ENCODE measurements around the gene LRRC52. TPM values are rescaled to one million over a fixed set of nuclear protein-coding genes. Genes with fewer than 3 reads are reported as not detected.

LRRC52 gene
- total and polyA plus RNA-seq, 2 of the 13 experiments (the other 11 are each of a cell fraction or from before 2014, with no cell fraction given), result not detected

DNA sequence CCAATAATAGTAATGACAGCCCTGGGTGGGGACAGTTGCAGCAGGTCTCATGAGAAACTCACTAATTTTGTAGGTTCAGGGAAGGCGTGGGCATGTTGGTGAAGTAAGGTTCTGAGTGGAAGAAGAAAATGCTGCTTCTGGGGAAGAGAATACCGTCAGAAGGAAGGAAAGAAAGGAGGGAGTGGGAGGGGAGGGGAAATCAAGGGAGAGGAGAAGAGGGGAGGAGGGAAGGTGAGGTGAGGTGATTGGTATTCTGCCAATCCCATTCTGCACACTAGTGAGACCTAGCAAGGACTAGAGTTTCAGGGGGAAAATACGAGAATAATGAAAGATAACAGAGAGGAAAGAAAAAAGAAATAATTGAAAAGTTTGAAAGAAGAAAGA, 54.9 kb downstream of the LRRC52 start:
- ATAC-seq (no peak), FAIRE-seq (no peak), DNase-seq (ENCODE audit: low spot score) (no peak)
- peaks cover 39% of the 10 kb centered on the region for H3K4me1 ChIP-seq (ENCODE audit: insufficient read depth, low read length)
- no peaks in the 10 kb centered on the region for H4K20me1 ChIP-seq (ENCODE audit: insufficient read depth, low read length)
- H3K4me3 ChIP-seq (replicated peaks in 1 of 3; ENCODE audit: insufficient read depth in 1 of 3, low read depth in 2 of 3, low read length in 3 of 3), result peak overlapping the region; percentile 55 to 77 (median 70)
- WGBS (ENCODE audit: low lambda C conversion rate), result 10% methylated on average over 3 of the region's 3 CpGs
- H3K79me2 ChIP-seq (ENCODE audit: insufficient read depth, low read length), result no peaks in the 10 kb centered on the region
- peak overlapping the region; percentile 83 for H2AFZ ChIP-seq (ENCODE audit: low read length)
- BruUV-seq (replicated peaks), result TSS peak; percentile 60
- no peaks in the 10 kb centered on the region for H3K9me3 ChIP-seq (ENCODE audit: low read length)
- intact Hi-C loops (cut with micrococcal nuclease; ENCODE audit: unreplicated experiment), result loop anchor here (10.0 kb wide), 1 partner anchor 344 kb away; no protein-coding TSS in a partner anchor
- H3K27ac ChIP-seq (ENCODE audit: extremely low read length, insufficient read depth, low read length), result no peak overlapping the region
- peak overlapping the region; percentile 96 for H3K4me2 ChIP-seq (ENCODE audit: low read depth, low read length)
- in situ Hi-C loops (cut with HindIII; ENCODE audit: extremely low pct_ligation_motif_present, low pct_unique_long_range_greater_than_20kb), result loop anchor here (25.0 kb wide), 1 partner anchor 461 kb away; no protein-coding TSS in a partner anchor
- TF ChIP-seq, protein P1, sequence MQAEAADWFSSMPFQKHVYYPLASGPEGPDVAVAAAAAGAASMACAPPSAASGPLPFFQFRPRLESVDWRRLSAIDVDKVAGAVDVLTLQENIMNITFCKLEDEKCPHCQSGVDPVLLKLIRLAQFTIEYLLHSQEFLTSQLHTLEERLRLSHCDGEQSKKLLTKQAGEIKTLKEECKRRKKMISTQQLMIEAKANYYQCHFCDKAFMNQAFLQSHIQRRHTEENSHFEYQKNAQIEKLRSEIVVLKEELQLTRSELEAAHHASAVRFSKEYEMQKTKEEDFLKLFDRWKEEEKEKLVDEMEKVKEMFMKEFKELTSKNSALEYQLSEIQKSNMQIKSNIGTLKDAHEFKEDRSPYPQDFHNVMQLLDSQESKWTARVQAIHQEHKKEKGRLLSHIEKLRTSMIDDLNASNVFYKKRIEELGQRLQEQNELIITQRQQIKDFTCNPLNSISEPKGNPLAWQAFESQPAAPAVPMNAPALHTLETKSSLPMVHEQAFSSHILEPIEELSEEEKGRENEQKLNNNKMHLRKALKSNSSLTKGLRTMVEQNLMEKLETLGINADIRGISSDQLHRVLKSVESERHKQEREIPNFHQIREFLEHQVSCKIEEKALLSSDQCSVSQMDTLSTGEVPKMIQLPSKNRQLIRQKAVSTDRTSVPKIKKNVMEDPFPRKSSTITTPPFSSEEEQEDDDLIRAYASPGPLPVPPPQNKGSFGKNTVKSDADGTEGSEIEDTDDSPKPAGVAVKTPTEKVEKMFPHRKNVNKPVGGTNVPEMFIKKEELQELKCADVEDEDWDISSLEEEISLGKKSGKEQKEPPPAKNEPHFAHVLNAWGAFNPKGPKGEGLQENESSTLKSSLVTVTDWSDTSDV (CRISPR knock-in tag; IDR thresholded peaks at IDR 0.05), result no peak
- no peak for TF ChIP-seq ZNF30 (CRISPR knock-in tag; IDR thresholded peaks at IDR 0.05)
- TF ChIP-seq SOX6 (IDR thresholded peaks at IDR 0.05), result no peak
- TF ChIP-seq SOX6 (CRISPR knock-in tag; IDR thresholded peaks at IDR 0.05), result no peak
- no peak for TF ChIP-seq SUZ12 (IDR thresholded peaks at IDR 0.05; ENCODE audit: low read depth, low read length)
- TF ChIP-seq, protein P2, sequence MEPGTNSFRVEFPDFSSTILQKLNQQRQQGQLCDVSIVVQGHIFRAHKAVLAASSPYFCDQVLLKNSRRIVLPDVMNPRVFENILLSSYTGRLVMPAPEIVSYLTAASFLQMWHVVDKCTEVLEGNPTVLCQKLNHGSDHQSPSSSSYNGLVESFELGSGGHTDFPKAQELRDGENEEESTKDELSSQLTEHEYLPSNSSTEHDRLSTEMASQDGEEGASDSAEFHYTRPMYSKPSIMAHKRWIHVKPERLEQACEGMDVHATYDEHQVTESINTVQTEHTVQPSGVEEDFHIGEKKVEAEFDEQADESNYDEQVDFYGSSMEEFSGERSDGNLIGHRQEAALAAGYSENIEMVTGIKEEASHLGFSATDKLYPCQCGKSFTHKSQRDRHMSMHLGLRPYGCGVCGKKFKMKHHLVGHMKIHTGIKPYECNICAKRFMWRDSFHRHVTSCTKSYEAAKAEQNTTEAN (CRISPR knock-in tag; conservative IDR thresholded peaks at IDR 0.05), result no peak
- TF ChIP-seq MAZ (IDR thresholded peaks at IDR 0.05; ENCODE audit: borderline replicate concordance, low read depth, low read length), result no peak
- TF ChIP-seq MAZ (CRISPR knock-in tag; IDR thresholded peaks at IDR 0.05; ENCODE audit: low read depth), result no peak
- no peak for TF ChIP-seq ZNF616 (CRISPR knock-in tag; IDR thresholded peaks at IDR 0.05; ENCODE audit: low read depth)
- no peak for TF ChIP-seq TEAD2 (CRISPR knock-in tag; IDR thresholded peaks at IDR 0.05)
- TF ChIP-seq AKAP8 (CRISPR knock-in tag; IDR thresholded peaks at IDR 0.05), result no peak
- peak; percentile 17 for TF ChIP-seq ATF1 (CRISPR knock-in tag; IDR thresholded peaks at IDR 0.05)
- TF ChIP-seq, protein P3, sequence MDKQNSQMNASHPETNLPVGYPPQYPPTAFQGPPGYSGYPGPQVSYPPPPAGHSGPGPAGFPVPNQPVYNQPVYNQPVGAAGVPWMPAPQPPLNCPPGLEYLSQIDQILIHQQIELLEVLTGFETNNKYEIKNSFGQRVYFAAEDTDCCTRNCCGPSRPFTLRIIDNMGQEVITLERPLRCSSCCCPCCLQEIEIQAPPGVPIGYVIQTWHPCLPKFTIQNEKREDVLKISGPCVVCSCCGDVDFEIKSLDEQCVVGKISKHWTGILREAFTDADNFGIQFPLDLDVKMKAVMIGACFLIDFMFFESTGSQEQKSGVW (CRISPR knock-in tag; IDR thresholded peaks at IDR 0.05; ENCODE audit: borderline replicate concordance), result no peak
- TF ChIP-seq PCBP2 (optimal IDR thresholded peaks at IDR 0.05; ENCODE audit: low read depth, low read length, poor library complexity, severe bottlenecking), result peak; percentile 55
- no peak for TF ChIP-seq ZNF441 (CRISPR knock-in tag; IDR thresholded peaks at IDR 0.05; ENCODE audit: borderline replicate concordance)
- no peak for TF ChIP-seq RBM39 (IDR thresholded peaks at IDR 0.05; ENCODE audit: low read depth, low read length, poor library complexity, severe bottlenecking)
- TF ChIP-seq POLR2AphosphoS5 (IDR thresholded peaks at IDR 0.05; ENCODE audit: low read depth, low read length), result no peak
- TF ChIP-seq ZSCAN21 (CRISPR knock-in tag; IDR thresholded peaks at IDR 0.05; ENCODE audit: borderline replicate concordance), result no peak
- peak overlapping the region; percentile 74 for H3K9ac ChIP-seq (ENCODE audit: insufficient read depth, low read depth, low read length)
- ChIA-PET CTCF (ENCODE audit: low intra/inter-chr PET ratio, low total read pairs) (no interaction called here), POLR2A (interaction anchor here (0.7 to 1.0 kb wide), 3 partner anchors 32 to 230 kb away, joined by 4 to 7 read pairs (median 4); partner anchors contain the start of genes ALDH9A1 and MGST3)
- H3K27me3 ChIP-seq (ENCODE audit: control insufficient read depth in 1 of 2, insufficient read depth in 2 of 2, low read length in 2 of 2), result no peaks in the 10 kb centered on the region; a peak in 1 of 5 replicates
- no peaks in the 10 kb centered on the region for H3K36me3 ChIP-seq (replicated peaks in 1 of 2; ENCODE audit: control insufficient read depth in 1 of 2, insufficient read depth in 2 of 2, low read length in 2 of 2)

Measured in HepG2 (cell line).